HCT116 (cell line): Measurements from ENCODE around the gene ADM5.

Experiments
- ATF3 ChIP-seq: IDR thresholded peaks from 2 replicates; pipeline ENCODE4 v1.6.1; 2012
- EGR1 ChIP-seq: IDR thresholded peaks from 2 replicates; pipeline ENCODE4 v1.6.1; 2012; ENCODE audit warnings: low read depth
- ELF1 ChIP-seq: IDR thresholded peaks from 2 replicates; pipeline ENCODE4 v1.6.1; 2012; ENCODE audit warnings: low read depth, borderline replicate concordance
- EZH2phosphoT487 ChIP-seq: fragments of 200-600 bp; IDR thresholded peaks from 2 replicates; pipeline ENCODE4 v1.6.1; 2018; ENCODE audit warnings: antibody characterized with exemption, borderline replicate concordance
- JUND ChIP-seq: IDR thresholded peaks from 2 replicates; pipeline ENCODE4 v1.6.1; 2012
- POLR2A ChIP-seq: IDR thresholded peaks from 2 replicates; pipeline ENCODE4 v1.7.0; 2011; ENCODE audit warnings: borderline replicate concordance; ENCODE audit not compliant: insufficient read depth, insufficient read length; ENCODE audit errors: extremely low read depth
- POLR2AphosphoS5 ChIP-seq: IDR thresholded peaks from 2 replicates; pipeline ENCODE4 v1.6.1; 2011; ENCODE audit warnings: mild to moderate bottlenecking, low read depth, low read length, moderate library complexity
- RAD21 ChIP-seq: IDR thresholded peaks from 2 replicates; pipeline ENCODE4 v1.6.1; 2012; ENCODE audit warnings: low read depth, mild to moderate bottlenecking
- SIN3A ChIP-seq: IDR thresholded peaks from 2 replicates; pipeline ENCODE4 v1.6.1; 2012; ENCODE audit warnings: low read depth
- SP1 ChIP-seq: IDR thresholded peaks from 2 replicates; pipeline ENCODE4 v1.6.1; 2012; ENCODE audit warnings: low read depth
- SRF ChIP-seq: IDR thresholded peaks from 2 replicates; pipeline ENCODE4 v1.6.1; 2012; ENCODE audit warnings: low read depth
- TCF7L2 ChIP-seq: IDR thresholded peaks from 2 replicates; pipeline ENCODE4 v1.7.0; 2011; ENCODE audit warnings: borderline replicate concordance, inconsistent platforms; ENCODE audit not compliant: insufficient read depth, insufficient read length; ENCODE audit errors: extremely low read depth
- ZNF274 ChIP-seq: fragments of 200-500 bp; sonication (Bioruptor generic); IDR thresholded peaks from 2 replicates; pipeline ENCODE4 v1.6.1; 2014; ENCODE audit warnings: mild to moderate bottlenecking, low read depth, low read length, inconsistent platforms
- TF ChIP-seq, protein P1 (sequence below), 3 experiments: fragments of 200-600 bp in 1 of 3; sonication (generic) in 1 of 3; IDR thresholded peaks in 2 of 3; conservative IDR thresholded peaks in 1 of 3; 2 replicates each; pipeline ENCODE4 v1.5.1; 2012 to 2017; ENCODE audit warnings: low read depth in 2 of 3, low read length in 2 of 3, antibody characterized with exemption in 1 of 3, borderline replicate concordance in 1 of 3, control low read depth in 1 of 3, mild to moderate bottlenecking in 1 of 3, mixed read lengths in 1 of 3, mixed run types in 1 of 3, moderate library complexity in 1 of 3; ENCODE audit not compliant: insufficient read depth in 1 of 3

GRCh38 chr19:49688531-49689132 is 762 bp upstream of the ADM5 start:
- TF ChIP-seq EZH2phosphoT487 (no peak), ELF1 (no peak), SIN3A (no peak), ZNF274 (no peak), TCF7L2 (no peak), POLR2A (no peak), ATF3 (no peak), RAD21 (no peak), SRF (no peak), JUND (no peak), SP1 (no peak), POLR2AphosphoS5 (no peak), EGR1 (no peak)
- TF ChIP-seq, protein P1, sequence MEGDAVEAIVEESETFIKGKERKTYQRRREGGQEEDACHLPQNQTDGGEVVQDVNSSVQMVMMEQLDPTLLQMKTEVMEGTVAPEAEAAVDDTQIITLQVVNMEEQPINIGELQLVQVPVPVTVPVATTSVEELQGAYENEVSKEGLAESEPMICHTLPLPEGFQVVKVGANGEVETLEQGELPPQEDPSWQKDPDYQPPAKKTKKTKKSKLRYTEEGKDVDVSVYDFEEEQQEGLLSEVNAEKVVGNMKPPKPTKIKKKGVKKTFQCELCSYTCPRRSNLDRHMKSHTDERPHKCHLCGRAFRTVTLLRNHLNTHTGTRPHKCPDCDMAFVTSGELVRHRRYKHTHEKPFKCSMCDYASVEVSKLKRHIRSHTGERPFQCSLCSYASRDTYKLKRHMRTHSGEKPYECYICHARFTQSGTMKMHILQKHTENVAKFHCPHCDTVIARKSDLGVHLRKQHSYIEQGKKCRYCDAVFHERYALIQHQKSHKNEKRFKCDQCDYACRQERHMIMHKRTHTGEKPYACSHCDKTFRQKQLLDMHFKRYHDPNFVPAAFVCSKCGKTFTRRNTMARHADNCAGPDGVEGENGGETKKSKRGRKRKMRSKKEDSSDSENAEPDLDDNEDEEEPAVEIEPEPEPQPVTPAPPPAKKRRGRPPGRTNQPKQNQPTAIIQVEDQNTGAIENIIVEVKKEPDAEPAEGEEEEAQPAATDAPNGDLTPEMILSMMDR (IDR thresholded peaks at IDR 0.05 in 2 of 3, conservative IDR thresholded peaks at IDR 0.05 in 1 of 3; ENCODE audit: borderline replicate concordance in 1 of 3, insufficient read depth in 1 of 3, low read depth in 2 of 3, low read length in 2 of 3): no peak
